H1 (cell line): ENCODE data around the gene SS18L1.

ENCODE experiments used
- EZH2 ChIP-seq: fragments of 200-600 bp; sonication (generic); IDR thresholded peaks from 2 replicates; pipeline ENCODE4 v1.7.1; 2012; ENCODE audit warnings: low read depth, mild to moderate bottlenecking, moderate library complexity, low read length, inconsistent platforms; ENCODE audit not compliant: severe bottlenecking
- JUN ChIP-seq: IDR thresholded peaks from 2 replicates; pipeline ENCODE4 v1.6.1; 2011; ENCODE audit warnings: low read depth, mild to moderate bottlenecking, improper control_type of control experiment, low read length
- POLR2A ChIP-seq, 2 experiments: IDR thresholded peaks; 1 replicate in 1 of 2; 2 replicates in 1 of 2; pipeline ENCODE4 v1.6.1; 2011; ENCODE audit warnings: low read depth in 2 of 2, low read length in 2 of 2, mild to moderate bottlenecking in 2 of 2; ENCODE audit errors: control extremely low read depth in 1 of 2
- POLR2AphosphoS5 ChIP-seq: IDR thresholded peaks from 2 replicates; pipeline ENCODE4 v1.6.1; 2011; ENCODE audit warnings: low read depth, low read length
- TBP ChIP-seq: IDR thresholded peaks from 2 replicates; pipeline ENCODE4 v1.6.1; 2011; ENCODE audit warnings: low read depth, low read length, improper control_type of control experiment

DNA sequence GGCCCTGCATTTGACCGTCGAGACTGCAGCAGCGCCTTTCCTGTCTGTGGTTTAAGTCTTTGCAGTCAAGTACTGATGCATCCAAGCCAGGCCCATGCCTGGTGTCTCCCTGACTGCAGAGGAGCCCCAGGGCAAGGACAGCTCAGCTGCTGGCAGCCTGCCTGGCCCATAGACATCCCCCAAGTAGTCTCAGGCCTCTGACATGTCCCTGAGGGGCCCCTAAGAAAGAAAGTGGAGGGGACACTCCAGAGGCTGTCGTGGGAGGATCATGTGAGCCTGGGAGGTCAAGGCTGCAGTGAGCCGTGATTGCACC, 58.5 kb downstream of the SS18L1 start:
- TF ChIP-seq TBP (no peak), POLR2A (IDR thresholded peaks at IDR 0.05; ENCODE audit: control extremely low read depth in 1 of 2, low read depth in 2 of 2, low read length in 2 of 2) (no peak), EZH2 (no peak), POLR2AphosphoS5 (no peak), JUN (no peak)
